HG03066 (cell line): ENCODE results near the gene METAP1D.

Source experiments
- ATAC-seq: cut with Tn5 transposase; IDR thresholded peaks from one replicate; pipeline ENCODE4 v1.9.1; 2021; ENCODE audit warnings: low read depth; ENCODE audit not compliant: unreplicated experiment

Gene METAP1D

DNA sequence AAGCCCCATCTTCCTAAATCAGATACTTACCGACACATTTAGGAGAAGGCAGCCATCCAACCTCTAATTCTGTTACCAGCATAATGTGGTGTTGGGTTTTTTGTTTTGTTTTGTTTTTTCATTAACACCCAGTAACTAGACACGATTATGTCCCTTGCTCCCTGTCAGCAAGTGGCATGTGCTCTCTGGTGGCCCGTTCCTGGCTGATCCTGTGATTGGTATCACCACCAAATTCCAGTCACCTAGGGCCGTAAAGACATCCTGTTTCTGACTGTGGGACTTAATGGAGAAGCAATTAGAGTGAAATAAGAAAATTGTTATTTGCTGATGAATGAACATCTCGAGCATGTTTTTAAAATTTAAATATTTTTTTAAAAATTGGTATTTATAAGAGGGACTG, 79.7 kb downstream of the METAP1D start:
- ATAC-seq = no peak

DNA sequence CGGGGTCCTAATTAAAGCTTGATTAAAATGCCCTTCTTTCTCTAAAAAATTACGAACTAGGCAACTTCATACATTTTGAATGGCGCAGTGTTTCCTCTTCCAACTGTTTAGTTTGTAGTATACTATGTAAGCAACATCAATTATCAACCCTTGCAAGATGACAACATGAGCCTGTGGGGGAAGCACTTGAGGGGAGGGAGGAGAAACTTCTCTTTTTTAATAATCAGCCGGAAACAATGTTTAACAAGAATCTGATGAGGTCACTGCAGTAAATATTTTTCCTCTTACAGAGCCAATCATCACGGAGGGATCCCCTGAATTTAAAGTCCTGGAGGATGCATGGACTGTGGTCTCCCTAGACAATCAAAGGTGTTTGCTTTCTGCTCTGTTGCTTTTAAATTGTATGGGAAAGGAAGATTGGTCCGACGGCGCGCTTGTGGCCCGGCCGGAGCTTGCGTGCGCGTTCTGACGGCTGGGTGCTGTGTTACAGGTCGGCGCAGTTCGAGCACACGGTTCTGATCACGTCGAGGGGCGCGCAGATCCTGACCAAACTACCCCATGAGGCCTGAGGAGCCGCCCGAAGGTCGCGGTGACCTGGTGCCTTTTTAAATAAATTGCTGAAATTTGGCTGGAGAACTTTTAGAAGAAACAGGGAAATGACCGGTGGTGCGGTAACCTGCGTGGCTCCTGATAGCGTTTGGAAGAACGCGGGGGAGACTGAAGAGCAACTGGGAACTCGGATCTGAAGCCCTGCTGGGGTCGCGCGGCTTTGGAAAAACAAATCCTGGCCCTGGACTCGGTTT, 80.3 kb downstream of the METAP1D start:
- ATAC-seq = no peak

DNA sequence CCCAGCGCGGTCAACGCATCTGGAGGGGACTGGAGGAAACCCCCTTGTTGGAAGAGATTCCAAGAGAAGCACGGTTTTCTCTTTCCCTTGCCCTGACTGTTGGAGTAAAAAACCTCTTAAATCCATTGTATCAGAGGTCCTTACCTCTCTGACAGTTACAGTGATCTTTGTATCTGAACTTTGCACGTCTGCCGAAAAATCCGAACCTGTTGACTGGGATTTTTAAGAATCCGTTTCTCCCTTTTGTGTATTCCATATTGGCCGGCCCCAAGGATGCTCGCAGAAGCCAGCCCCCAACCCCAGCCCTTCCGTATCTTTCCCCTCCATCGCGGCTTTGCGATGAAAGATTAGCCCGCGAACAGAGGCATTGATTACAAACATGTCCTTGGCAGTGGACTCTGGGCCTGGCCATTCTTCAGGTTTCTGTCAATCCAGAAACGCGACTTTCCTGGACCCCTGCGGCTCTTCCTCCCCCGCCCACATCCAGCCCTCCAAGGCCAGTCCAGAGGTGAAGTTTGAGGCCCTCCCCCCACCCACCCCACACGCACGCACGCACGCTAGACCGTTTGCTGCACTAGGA, 81.0 kb downstream of the METAP1D start:
- no peak for ATAC-seq

DNA sequence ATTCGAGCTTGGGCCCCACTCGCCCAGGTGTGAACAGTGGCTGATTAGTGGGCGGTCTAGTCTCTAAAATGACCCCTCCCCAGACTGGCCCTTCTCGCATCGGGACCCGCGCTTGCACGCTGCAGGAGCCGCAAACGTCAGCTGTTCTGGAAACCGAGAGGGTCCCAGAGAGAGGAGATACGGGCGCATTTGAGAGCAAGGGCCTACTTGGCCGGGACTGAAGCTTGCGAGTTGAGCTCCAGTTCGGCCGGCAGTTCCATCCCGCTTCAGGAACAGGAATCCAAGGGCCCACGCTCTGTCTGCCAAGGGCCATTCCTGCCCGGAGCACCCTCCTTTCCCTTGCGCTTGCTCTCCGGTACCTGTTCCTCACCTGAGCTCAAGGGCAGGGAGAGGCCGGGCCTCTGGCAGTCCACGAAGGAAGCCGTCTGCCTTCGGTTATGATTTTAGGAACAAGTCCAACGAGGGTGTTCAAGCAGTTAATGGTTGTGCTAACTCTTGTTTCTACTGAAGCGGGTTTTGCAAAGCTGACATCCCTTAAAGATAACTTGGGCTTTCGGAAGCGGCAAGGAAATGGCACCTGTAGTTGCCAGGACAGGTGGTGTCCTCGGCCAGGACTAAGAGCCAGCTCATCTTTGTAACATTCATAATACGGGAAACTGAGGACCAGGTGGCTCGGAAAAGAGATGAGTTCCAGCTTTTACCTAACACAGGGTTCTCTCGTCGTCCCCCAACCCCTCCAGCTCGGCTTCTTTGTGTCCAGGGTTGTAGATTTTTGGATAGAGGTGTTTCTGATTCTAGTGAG, 81.7 kb downstream of the METAP1D start:
- no peak for ATAC-seq

DNA sequence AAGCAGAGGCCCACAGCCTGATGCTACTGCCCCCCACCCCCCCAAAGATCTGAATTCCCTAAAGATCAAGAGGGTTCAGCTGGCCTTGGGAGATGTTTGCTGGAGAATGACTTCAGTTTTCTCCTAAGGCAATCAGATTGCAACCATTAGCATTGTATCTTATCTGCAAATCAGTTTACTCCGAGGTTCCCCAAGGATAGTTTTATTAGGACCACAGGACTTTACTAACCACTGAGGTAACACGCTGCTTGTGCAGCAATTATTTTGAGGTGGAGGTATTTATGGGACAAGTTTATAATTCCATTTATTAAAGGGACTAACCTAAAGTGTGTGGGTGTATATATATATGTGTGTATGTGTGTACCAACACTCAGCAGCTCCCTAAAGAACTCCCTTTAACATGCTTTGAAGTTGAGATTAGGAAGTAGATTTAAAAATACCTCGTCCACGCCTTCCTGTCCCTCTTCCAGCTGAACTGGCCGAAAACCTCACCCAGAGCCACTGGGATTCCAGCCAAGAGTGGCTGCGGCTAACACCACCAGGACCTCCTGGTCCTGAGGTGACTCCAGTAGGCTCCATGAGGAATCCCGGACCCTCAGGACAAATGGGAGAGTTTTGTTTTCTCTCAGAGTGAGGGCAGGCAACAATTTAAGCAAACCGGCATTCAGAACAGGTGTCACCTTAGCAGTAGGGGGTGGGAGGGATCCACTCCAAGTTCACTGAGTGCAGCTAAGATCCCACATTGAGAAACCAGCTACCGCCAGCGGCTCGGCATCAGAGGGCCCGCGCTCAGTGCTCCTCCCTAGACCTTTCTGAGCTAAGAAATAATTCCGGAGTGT, 82.6 kb downstream of the METAP1D start:
- ATAC-seq = no peak

DNA sequence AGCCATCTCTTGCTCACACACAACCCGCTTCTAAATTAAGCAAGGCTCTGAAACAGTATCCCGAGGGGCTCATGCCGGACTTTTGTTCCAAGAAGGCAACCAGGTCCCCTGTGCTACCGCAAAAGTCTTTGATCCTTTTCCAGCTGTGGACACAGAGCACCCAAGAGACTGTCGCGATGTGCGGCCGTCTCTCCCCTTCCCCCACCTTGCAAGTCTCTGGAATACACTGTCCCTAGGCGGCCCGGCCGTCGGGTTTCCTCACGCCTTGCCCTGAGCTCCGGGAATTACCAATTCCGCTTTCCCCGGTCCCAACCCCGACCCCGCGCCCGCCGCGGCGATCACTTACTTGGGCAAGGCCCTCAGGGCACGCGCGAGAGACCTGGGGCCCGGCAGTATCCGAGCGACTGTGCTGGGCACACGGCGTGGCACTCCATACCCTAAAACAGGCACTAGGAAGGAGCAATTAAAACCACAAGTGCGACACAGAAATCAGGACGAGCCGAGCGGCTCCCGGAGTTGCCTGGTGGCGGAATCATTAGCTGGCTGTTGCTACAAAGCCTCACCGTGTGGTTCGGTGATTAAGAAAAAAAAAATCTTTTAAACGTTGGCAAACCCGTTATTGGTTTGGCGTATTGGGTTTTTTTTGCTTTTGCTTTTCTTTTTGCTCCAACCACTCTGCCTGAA, 83.3 kb downstream of the METAP1D start:
- no peak for ATAC-seq

DNA sequence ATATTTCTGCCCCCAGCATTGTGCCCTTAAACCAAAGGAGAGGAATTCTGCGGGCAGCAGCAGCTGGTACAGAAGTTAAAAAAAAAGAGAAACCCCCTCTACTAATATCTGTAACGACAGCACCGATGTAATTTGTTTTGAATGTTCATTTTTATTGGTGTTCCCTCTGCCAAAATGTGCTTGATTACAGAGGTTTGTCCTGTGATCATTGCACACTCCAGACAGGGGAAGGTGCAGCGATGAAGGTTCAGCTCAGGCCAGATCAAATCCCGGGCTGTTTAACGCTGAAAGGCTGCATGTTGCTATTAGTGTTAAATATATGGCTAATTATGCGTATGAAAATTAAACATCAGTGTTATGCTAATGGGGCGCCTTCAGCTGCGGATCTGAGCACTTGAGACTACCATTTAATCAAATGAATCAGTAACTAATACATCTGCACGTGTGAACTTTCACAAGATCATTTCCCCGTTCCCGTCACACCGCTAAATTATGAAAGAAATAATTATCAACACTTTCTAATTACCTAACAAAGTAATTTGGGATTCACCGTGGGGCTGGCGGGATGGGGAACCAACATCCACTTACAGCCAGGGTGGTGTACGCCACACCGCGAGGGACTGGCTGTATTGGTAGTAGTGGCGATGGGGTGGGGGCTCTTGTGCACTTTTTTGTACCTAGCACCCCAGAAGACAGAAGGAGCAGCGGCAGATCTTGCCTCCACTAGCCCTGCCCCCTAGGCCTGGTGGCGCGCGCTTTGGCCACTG, 84.1 kb downstream of the METAP1D start:
- no peak for ATAC-seq

DNA sequence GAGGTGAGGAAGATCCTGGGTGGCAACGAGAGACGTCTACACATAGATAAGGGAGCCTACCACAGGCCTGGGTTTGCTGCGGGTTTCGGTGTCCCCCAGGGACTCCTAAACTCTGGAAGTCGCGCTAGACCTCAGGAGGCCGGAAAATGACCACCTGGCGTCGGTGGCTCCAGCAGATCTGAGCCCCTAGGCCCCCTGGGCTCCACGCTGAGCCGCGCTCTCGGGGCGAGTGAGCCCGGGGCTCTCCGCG, 84.6 kb downstream of the METAP1D start:
- no peak for ATAC-seq

DNA sequence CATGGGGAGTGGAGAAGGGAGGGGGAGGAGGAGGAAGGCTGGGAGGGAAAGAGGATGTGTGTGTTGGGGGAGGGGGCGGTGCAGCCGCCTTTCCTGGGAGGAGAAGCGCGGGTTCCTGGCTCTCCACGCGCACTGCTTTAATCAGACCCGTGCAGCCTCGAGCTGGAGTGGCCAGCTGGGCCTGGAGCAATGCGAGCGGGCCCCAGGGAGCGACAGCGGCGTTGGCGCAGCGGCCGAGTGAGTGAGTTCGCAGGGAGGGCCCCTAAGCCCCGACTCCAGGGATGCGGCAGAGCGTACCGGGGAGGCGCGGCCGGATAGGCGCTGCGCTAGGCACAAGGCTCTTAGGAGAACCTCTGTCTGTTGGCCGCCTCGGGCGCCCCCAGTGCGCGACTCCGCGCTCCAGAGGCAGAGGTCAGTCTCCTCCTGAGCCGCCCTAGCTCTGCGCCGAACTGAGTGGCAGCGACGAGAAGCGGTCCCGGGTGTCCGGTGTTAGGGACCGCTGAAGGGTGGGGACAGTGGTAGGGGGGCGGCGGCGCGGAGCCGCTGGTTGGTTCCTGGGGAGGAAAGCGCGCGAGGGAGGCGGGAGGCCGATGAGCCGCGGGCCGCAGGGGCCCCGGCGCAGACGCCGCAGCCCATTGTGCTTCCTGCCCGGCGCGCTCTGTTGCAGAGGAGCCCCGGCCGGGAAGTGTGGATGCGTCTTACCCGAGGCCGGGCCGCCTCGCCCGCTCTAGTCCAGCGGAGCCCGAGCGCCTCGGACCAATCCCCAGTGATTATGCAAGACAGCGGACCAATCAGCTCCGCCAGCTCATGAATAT, 85.1 kb downstream of the METAP1D start:
- ATAC-seq = peak; percentile 86

DNA sequence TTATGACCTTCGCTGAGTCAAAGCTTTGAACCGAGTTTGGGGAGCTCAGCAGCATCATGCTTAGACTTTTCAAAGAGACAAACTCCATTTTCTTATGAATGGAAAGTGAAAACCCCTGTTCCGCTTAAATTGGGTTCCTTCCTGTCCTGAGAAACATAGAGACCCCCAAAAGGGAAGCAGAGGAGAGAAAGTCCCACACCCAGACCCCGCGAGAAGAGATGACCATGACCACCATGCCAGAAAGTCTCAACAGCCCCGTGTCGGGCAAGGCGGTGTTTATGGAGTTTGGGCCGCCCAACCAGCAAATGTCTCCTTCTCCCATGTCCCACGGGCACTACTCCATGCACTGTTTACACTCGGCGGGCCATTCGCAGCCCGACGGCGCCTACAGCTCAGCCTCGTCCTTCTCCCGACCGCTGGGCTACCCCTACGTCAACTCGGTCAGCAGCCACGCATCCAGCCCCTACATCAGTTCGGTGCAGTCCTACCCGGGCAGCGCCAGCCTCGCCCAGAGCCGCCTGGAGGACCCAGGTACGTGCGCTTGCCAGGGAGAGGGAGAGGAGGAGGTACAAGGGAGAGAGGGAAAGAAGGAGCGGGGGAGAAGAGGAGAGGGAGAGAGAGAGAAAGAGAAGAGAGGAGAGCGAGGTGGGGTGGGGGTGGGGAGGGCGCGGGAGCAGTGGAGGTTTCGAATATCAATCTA, 85.9 kb downstream of the METAP1D start, which contains the start of gene DLX1:
DLX1 (plus strand) TSS at position 48 of the 700 bp plus-strand sequence; CDS start at position 219, 171 bp downstream.
- ATAC-seq = no peak

DNA sequence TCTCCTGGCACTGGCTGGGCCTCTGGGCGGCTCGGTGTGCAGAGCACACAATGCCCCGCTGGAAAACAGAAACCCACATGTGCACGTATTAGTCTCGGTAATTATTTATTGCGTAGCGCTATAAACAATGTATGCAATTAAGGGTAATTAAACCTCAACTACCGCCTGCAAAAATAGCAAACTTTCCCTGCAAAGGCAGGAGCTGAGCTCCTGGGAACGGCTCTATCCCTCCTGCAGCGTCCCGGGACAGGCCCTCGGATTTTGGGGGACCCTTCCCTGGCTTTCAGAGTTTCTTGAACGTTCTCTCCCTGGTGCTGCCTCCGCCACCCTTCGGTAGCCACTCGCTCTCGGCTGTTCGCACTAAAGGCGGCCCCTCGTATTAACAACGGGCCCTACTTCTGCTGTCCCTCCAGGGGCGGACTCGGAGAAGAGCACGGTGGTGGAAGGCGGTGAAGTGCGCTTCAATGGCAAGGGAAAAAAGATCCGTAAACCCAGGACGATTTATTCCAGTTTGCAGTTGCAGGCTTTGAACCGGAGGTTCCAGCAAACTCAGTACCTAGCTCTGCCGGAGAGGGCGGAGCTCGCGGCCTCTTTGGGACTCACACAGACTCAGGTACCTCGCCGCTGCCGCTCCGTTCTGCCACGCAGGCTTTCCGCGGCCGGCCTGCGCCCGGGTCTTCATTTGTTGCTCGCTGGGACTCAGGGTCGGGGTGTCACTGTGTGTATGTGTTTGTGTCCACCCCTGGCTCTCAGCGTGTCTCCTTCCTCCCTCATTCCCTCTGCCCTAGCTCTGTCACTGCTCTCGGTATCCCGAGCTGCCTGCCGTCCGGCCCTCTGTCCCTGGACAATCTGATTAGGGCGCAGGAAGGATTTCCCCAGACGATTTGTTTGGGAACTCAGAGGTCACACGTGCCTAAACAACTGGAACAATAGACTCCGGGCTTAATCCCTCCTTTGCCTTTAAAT, 86.8 kb downstream of the METAP1D start:
- no peak for ATAC-seq

DNA sequence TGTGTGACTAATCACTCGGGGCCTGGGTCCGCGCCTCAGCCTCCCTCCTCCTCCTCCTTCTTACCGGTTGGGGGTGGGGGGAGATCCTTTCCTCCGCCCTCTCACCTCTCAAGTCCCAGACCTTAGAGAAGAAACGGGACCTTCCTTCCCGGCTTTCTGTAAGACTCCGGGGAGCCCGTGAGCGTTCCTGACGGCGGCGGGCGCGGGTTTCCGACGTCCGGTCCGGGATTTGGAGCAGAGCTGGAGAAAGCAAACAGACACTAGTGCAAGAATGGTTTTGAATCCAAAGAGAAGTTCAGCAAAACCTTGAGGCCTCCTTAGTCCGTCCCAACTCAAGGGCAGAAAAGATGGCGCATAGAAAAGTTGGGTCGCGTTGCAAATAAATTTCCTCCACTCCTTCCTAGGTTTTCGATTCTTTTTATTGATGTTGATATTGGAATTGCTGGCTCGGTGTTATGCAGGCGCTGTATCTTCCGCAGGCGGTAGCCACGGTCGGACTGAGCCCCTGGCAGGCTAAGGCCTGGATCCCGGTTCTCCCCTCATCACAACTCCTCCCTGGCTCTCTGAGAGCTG, 87.5 kb downstream of the METAP1D start:
- no peak for ATAC-seq

DNA sequence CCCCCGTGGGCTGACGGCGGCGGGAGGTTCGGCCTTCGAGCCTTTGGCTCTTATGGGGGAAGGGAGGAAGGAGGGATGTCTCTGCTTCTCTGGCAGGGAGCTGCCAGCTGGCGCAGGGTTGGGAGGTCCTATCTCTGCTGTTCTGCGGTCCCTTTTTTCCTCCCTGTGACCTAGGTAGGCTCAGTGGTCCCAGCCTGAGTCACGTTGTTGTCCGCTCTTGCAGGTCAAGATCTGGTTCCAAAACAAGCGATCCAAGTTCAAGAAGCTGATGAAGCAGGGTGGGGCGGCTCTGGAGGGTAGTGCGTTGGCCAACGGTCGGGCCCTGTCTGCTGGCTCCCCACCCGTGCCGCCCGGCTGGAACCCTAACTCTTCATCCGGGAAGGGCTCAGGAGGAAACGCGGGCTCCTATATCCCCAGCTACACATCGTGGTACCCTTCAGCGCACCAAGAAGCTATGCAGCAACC, 88.1 kb downstream of the METAP1D start:
- ATAC-seq = no peak

DNA sequence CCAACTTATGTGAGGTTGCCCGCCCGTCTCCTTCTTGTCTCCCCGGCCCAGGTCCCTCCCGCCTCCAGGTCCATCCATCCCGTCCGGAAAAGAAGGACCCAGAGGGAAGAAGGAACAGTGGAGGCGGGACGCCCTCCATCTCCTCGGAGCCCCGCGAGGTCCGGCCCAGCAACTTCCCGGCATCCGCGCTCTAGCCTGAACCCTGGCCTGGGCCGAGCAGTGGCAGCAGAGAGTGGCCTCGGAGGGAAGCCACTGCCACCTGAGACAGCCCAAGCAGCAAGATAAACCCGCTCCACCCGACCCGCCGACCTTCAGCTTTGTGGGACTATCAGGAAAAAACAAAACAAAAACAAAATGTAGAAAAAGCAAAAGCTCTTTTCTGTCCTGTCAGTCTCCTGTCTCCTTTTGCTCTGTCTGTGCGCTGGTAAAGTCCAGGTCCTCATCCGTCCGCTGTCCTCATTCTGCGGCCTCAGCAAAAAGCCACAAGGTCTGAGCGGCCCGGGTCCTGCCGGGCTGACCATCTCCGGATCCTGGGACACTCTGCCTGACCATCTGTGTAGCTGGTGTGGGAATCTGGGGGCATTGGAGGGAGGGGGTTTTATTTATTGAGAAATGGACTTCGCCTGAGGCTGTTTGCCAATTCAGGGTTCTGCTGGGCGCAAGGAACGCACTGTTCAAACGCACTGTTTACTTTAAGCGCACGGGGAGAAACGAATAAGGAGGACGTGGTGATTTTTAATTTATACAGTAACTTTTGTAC, 88.7 kb downstream of the METAP1D start:
- ATAC-seq = no peak

DNA sequence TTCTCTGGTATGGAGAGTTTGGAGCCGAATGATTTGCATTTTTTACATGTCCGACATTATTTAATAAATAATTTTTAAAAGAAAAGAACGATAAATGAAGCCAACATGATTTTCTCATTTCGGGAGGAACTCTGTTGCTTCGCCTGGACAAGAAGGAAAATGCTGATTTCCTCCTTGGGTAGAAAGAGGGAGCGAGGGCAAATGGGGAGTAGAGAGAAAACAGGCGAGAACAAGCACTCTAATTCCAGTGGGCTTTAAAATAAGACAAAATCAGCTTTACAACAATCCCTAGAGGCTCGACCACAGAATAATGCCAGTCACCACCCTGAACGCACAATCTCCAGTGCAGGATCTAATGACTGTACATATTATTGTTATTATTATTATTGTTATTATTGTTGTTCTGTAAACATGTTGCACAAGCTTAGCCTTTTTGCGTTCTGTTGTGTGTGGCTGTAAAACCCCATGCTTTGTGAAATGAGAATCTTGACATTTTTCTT, 89.3 kb downstream of the METAP1D start:
- ATAC-seq = no peak

DNA sequence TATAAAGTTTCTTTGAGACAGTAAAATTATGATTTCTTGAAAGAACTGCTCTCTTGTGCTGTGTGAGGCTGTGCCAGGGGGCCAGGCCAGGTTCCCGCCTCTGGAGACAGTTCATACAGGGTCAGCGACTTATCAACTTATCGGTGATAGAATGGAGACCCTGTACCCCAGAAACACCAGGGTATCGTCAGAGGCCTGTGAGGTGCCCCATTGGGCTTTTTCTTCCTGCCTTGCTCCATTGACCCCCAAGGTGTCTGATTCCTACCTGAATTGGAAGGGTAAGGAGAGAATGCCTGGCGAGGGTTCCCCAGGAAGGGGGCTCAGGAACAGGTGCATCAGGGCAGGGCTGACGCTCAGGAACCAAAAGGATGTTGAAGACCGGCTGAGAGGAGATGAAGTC, 89.9 kb downstream of the METAP1D start:
- ATAC-seq = no peak
